ENCODE results near the gene PLA2G10. TPM values are rescaled to one million over a fixed set of nuclear protein-coding genes. Genes with fewer than 3 reads are reported as not detected.

The PLA2G10 gene, protein sequence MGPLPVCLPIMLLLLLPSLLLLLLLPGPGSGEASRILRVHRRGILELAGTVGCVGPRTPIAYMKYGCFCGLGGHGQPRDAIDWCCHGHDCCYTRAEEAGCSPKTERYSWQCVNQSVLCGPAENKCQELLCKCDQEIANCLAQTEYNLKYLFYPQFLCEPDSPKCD
- not detected in 2 replicates for total RNA-seq

DNA sequence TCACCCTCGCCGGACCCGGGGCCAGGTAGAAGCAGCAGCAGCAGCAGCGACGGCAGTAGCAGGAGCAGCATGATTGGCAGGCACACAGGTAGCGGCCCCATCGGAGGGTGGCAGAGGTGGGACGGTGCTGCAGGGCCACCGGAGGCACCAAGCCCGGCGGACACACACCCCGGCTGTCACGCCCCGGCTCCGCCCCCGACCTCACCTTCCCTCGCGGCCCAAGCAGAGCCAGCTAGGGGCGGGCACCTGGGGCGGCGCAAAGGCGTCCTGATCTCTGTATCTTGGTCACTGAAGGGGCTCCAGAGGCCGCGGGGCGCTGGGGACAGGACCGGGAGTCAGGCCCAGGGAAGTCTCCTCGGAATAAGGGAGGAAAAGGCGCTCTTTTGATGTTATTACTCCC lies at the start of gene PLA2G10:
Gene PLA2G10, minus strand, starts transcription at position 180 of the 400 bp plus-strand sequence. Its CDS starts 79 bp downstream, at position 101.

DNA sequence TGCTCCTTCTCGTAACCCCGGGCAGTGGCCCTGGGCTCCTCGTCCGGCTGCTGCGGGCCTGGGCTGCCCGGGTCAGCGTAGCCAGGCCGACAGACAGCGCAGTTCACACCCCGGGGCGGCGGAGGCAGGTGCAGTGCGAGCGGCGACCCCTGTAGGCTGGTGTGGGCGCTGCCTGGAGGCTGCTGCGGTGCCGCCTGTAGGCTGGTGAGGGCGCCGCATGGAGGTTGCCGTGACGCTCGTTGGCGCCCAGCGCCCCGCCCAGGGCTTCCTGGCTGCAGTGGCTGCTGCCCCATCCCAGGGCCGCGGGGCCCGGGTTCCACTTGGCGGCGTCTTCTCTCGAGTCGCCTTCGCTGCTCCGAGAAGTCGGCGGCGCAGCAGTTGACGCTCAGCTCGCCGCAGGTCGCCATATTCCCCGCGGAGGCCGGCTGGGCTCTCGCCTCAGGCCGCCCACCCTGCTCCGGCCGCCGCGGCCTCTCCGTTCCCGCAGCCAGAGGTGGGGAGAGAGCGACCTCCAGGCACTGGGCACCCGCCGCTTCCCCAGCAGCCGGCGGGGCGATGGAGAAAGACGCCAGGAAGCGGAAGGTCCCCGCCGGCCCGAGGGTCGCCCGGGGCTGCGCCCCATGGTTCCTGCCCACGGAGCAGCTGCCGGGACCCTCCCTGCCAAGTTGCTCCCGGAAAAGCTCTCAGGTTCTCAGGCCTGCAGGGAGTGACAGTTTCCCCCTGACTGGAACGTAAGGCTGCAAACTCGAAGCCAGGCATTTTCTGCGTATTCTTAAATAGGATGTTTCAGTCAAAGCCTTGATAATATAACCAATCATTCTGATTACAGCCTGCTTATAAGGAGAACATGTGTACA lies 48.4 kb upstream of the PLA2G10 start, which contains the start of gene NPIPA2:
Gene NPIPA2, plus strand, starts transcription at position 261 of the 856 bp plus-strand sequence. CDS start 5,533 bp downstream, outside the sequence.

DNA sequence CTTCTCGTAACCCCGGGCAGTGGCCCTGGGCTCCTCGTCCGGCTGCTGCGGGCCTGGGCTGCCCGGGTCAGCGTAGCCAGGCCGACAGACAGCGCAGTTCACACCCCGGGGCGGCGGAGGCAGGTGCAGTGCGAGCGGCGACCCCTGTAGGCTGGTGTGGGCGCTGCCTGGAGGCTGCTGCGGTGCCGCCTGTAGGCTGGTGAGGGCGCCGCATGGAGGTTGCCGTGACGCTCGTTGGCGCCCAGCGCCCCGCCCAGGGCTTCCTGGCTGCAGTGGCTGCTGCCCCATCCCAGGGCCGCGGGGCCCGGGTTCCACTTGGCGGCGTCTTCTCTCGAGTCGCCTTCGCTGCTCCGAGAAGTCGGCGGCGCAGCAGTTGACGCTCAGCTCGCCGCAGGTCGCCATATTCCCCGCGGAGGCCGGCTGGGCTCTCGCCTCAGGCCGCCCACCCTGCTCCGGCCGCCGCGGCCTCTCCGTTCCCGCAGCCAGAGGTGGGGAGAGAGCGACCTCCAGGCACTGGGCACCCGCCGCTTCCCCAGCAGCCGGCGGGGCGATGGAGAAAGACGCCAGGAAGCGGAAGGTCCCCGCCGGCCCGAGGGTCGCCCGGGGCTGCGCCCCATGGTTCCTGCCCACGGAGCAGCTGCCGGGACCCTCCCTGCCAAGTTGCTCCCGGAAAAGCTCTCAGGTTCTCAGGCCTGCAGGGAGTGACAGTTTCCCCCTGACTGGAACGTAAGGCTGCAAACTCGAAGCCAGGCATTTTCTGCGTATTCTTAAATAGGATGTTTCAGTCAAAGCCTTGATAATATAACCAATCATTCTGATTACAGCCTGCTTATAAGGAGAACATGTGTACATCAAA lies 9.3 kb upstream of the PLA2G10 start, which contains the start of gene NPIPA3:
Gene NPIPA3, plus strand, starts transcription at position 256 of the 856 bp plus-strand sequence. CDS start 5,533 bp downstream, outside the sequence.

DNA sequence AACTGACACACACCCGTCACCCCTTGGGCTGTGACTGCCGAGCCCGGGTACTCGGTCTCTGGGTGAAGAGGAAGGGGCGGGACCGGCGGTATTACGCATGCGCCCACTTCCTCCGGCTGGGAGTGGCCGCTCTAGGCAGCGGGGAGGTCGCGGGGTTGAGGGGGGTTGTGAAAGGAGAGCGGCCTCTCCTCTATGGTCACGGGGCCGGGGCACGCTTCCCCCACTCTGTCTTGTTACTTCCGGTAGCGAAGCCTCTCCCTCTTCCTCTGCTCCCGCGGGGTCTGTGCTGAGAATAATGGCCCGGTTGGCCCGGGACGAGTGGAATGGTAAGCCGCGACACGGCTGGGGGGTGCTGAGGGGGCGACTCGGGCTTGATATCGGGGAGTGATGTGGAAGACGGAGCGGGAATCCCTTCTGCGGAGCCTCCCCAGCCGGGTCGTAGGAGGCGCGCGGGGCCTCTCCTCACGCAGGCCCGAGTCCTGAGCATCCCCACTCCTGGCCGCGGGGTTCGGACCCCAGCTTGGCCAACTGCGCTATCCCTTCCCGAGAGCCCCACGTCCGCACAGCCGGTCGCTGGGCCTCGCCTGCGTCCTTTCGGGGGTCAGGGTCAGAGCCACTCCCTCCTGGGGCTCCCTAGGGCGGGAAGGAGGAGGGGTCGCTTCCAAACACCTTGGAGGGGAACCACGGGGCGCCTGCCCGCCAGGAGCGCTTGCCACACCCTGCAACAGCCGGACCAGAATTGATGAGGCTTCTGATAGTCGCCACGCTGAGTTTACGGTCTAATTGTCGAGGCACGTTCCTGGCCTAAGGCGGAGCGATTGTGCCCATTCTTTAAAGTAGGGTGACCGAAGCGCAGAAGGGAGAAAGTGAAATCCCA lies 61.2 kb downstream of the PLA2G10 start, which contains the start of gene BFAR:
Gene BFAR, plus strand, starts transcription at position 259 of the 877 bp plus-strand sequence. CDS start 11,396 bp downstream, outside the sequence.

DNA sequence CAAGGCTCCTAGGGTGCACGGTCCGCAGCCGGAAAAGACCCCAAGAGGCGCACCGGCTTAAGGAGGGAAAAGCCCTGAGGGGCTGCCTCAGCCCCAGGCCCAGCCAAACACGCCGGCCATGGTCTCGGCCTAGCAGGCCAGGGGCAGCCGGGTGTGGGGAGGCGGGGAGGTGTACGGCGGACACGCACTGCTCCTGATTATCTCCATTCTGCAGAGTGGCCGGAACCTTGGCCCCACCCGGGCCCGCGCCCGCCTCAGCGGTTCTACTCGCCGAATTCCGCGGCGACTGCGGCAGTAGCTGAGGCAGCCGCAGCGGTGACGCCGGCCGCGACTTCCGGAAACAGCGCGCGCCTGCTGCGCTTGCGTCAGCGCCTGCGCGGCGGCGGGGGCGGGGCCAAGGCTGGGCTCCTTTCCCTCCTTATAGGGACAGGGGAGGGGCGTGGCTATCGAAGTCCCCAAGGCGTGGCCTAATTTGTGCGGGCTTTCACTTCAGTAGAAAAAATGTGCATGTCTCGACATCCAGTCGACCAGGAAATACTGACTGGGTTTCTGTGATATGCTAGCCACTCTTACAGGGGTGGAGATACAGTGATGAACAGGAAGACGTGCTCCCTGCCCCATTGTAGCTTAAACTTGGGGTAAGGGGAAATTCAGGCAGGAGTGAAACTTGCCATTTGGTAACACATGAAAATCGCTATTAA lies 64.0 kb downstream of the PLA2G10 start, which contains the start of gene PARN:
Gene PARN, minus strand, starts transcription at position 342 of the 701 bp plus-strand sequence. Its CDS starts 135 bp downstream, at position 207.

Other genes with a start within 250 kb of the PLA2G10 start
- gene PARN, start 64.0 kb downstream of the PLA2G10 start, total RNA-seq = 13.0 and 25.1 TPM in 2 replicates
- 59.2 and 68.0 TPM in 2 replicates for gene BFAR, start 61.4 kb downstream of the PLA2G10 start, total RNA-seq
- not detected in 2 replicates for gene NPIPA3, start 9.1 kb upstream of the PLA2G10 start, total RNA-seq
- not detected in 2 replicates for gene NPIPA2, start 48.2 kb upstream of the PLA2G10 start, total RNA-seq
- 72.0 and 111 TPM in 2 replicates for gene NOMO1, start 139.4 kb upstream of the PLA2G10 start, total RNA-seq
- gene NPIPA1, start 243.1 kb upstream of the PLA2G10 start, total RNA-seq = 47.1 and 53.0 TPM in 2 replicates

Data from cardiac atrium fibroblast (primary cell).